NT2/D1 (cell line): ENCODE results near the gene SRXN1.
A peak's percentile ranks its signal among the peaks of the same experiment; 100 is the strongest.

Source experiments
- DNase-seq: peaks from one replicate; pipeline ENCODE4 v3.0.0-alpha.2; 2011; ENCODE audit warnings: low read depth, low spot score
- H3K27me3 ChIP-seq: 2 replicates; pipeline ENCODE4 v1.6.0; 2011; ENCODE audit warnings: mild to moderate bottlenecking; ENCODE audit not compliant: insufficient read length, insufficient read depth
- H3K36me3 ChIP-seq: 2 replicates; pipeline ENCODE4 v1.6.1; 2011; ENCODE audit warnings: mild to moderate bottlenecking, low read length, mixed read lengths; ENCODE audit not compliant: insufficient read depth, insufficient read length
- H3K4me1 ChIP-seq: 2 replicates; pipeline ENCODE4 v1.5.1; 2011; ENCODE audit not compliant: insufficient read depth, insufficient read length
- H3K4me3 ChIP-seq: 2 replicates; pipeline ENCODE4 v1.5.1; 2011; ENCODE audit warnings: low read depth; ENCODE audit not compliant: insufficient read length
- H3K9ac ChIP-seq: 2 replicates; pipeline ENCODE4 v1.6.0; 2011; ENCODE audit warnings: low read depth; ENCODE audit not compliant: insufficient read length
- H3K9me3 ChIP-seq: 2 replicates; pipeline ENCODE4 v1.5.1; 2011; ENCODE audit warnings: mild to moderate bottlenecking, low read length; ENCODE audit not compliant: insufficient read depth
- SUZ12 ChIP-seq: IDR thresholded peaks from 2 replicates; pipeline ENCODE4 v1.6.1; 2011; ENCODE audit not compliant: insufficient read length, insufficient read depth; ENCODE audit errors: extremely low read depth
- YY1 ChIP-seq: IDR thresholded peaks from 2 replicates; pipeline ENCODE4 v1.6.1; 2011; ENCODE audit not compliant: insufficient read length, insufficient read depth
- ZNF274 ChIP-seq: IDR thresholded peaks from 2 replicates; pipeline ENCODE4 v1.6.1; 2011; ENCODE audit warnings: mild to moderate bottlenecking, low read depth, low read length

The SRXN1 gene

GRCh38 chr20:682123-682522 is 29.1 kb upstream of the SRXN1 start:
- no peak overlapping the region for H3K9ac ChIP-seq
- DNase-seq: no peak
- H3K4me1 ChIP-seq: peaks cover 9% of the 10 kb centered on the region
- H3K4me3 ChIP-seq: no peak overlapping the region
- H3K9me3 ChIP-seq: no peaks in the 10 kb centered on the region
- TF ChIP-seq YY1 (no peak), SUZ12 (no peak), ZNF274 (no peak)
- H3K27me3 ChIP-seq: peaks cover 7% of the 10 kb centered on the region
- no peaks in the 10 kb centered on the region for H3K36me3 ChIP-seq

GRCh38 chr20:680638-681187 is 27.7 kb upstream of the SRXN1 start:
- DNase-seq: no peak
- Histone ChIP-seq H3K27me3 (peaks cover 18% of the 10 kb centered on the region), H3K4me1 (peaks cover 9% of the 10 kb centered on the region), H3K36me3 (no peaks in the 10 kb centered on the region), H3K4me3 (no peak overlapping the region), H3K9me3 (no peaks in the 10 kb centered on the region), H3K9ac (no peak overlapping the region)
- TF ChIP-seq ZNF274: no peak
- no peak for TF ChIP-seq YY1
- TF ChIP-seq SUZ12: no peak

- H3K9me3 ChIP-seq: no peaks in the 10 kb centered on the region
- no peak for DNase-seq
- no peaks in the 10 kb centered on the region for H3K36me3 ChIP-seq
- TF ChIP-seq YY1 (no peak), ZNF274 (no peak), SUZ12 (no peak)
- peaks cover 44% of the 10 kb centered on the region for H3K27me3 ChIP-seq
- H3K4me3 ChIP-seq: no peak overlapping the region
- peaks cover 10% of the 10 kb centered on the region for H3K4me1 ChIP-seq
- H3K9ac ChIP-seq: no peak overlapping the region
These were observed 25.0 kb upstream of the SRXN1 start for GRCh38 chr20:677957-678356.

- H3K27me3 ChIP-seq: peaks cover 46% of the 10 kb centered on the region
- peaks cover 12% of the 10 kb centered on the region for H3K4me1 ChIP-seq
- H3K4me3 ChIP-seq: no peak overlapping the region
- no peak for DNase-seq
- no peak for TF ChIP-seq SUZ12
- TF ChIP-seq YY1: no peak
- no peak for TF ChIP-seq ZNF274
- H3K9me3 ChIP-seq: no peaks in the 10 kb centered on the region
- H3K36me3 ChIP-seq: no peaks in the 10 kb centered on the region
- no peak overlapping the region for H3K9ac ChIP-seq
These were observed 24.0 kb upstream of the SRXN1 start for GRCh38 chr20:676967-677366.

- H3K9me3 ChIP-seq: no peaks in the 10 kb centered on the region
- no peak for DNase-seq
- H3K36me3 ChIP-seq: no peaks in the 10 kb centered on the region
- H3K27me3 ChIP-seq: peaks cover 46% of the 10 kb centered on the region
- peak overlapping the region; percentile 34 for H3K4me3 ChIP-seq
- peaks cover 9% of the 10 kb centered on the region for H3K4me1 ChIP-seq
- peak overlapping the region; percentile 57 for H3K9ac ChIP-seq
- TF ChIP-seq SUZ12 (no peak), ZNF274 (no peak), YY1 (no peak)
These were observed 23.4 kb upstream of the SRXN1 start for GRCh38 chr20:676315-676937.

- no peak for TF ChIP-seq ZNF274
- TF ChIP-seq SUZ12: no peak
- no peak for TF ChIP-seq YY1
- Histone ChIP-seq H3K9me3 (0 out of 2 replicates have a peak, but pooled peaks cover 2% of the 10 kb centered on the region), H3K9ac (peak within 1 kb of the TSS; percentile 57), H3K4me1 (peaks cover 3% of the 10 kb centered on the region), H3K36me3 (no peaks in the 10 kb centered on the region), H3K4me3 (peak within 1 kb of the TSS; percentile 34), H3K27me3 (peaks cover 46% of the 10 kb centered on the region)
- DNase-seq: no peak
These were observed 22.7 kb upstream of the SRXN1 start, which contains the start of gene SCRT2 for GRCh38 chr20:675453-676314. TSS of gene SCRT2 (minus strand) at chr20:675802. CDS start at chr20:675601, 201 bp downstream.

GRCh38 chr20:675033-675452 is 22.0 kb upstream of the SRXN1 start:
- TF ChIP-seq ZNF274 (no peak), SUZ12 (no peak), YY1 (no peak)
- peaks cover 46% of the 10 kb centered on the region for H3K27me3 ChIP-seq
- H3K9me3 ChIP-seq: peaks cover 8% of the 10 kb centered on the region; the same call in 1 of the 2 replicates
- H3K9ac ChIP-seq: no peak overlapping the region
- H3K4me3 ChIP-seq: no peak overlapping the region
- no peaks in the 10 kb centered on the region for H3K36me3 ChIP-seq
- peaks cover 3% of the 10 kb centered on the region for H3K4me1 ChIP-seq
- no peak for DNase-seq
